ENCODE results near the gene XYLT1.

GRCh38 chr16:17439580-17439979 is 31.2 kb downstream of the XYLT1 start:
- TF ChIP-seq ZFP3 (CRISPR knock-in tag; IDR thresholded peaks at IDR 0.05) (no peak), PATZ1 (CRISPR knock-in tag; IDR thresholded peaks at IDR 0.05; ENCODE audit: borderline replicate concordance) (no peak), GLIS3 (CRISPR knock-in tag; IDR thresholded peaks at IDR 0.05) (no peak), BACH2 (CRISPR knock-in tag; IDR thresholded peaks at IDR 0.05; ENCODE audit: borderline replicate concordance) (no peak), RARB (CRISPR knock-in tag; IDR thresholded peaks at IDR 0.05) (no peak), CSRNP3 (CRISPR knock-in tag; IDR thresholded peaks at IDR 0.05) (no peak), ZNF565 (CRISPR knock-in tag; conservative IDR thresholded peaks at IDR 0.05; ENCODE audit: low read depth) (no peak)
